Hepatocyte (in vitro differentiated cells): ENCODE measurements around the gene KCNQ1.

Source experiments
- EZH2 ChIP-seq: fragments of 200-600 bp; sonication (generic); IDR thresholded peaks from 2 replicates; pipeline ENCODE4 v1.6.1; 2016; ENCODE audit warnings: antibody characterized with exemption, mild to moderate bottlenecking, borderline replicate concordance
- TF ChIP-seq, protein P1 (sequence below): fragments of 200-600 bp; sonication (generic); IDR thresholded peaks from 2 replicates; pipeline ENCODE4 v1.5.1; 2016; ENCODE audit warnings: antibody characterized with exemption, mild to moderate bottlenecking; ENCODE audit not compliant: poor library complexity

DNA sequence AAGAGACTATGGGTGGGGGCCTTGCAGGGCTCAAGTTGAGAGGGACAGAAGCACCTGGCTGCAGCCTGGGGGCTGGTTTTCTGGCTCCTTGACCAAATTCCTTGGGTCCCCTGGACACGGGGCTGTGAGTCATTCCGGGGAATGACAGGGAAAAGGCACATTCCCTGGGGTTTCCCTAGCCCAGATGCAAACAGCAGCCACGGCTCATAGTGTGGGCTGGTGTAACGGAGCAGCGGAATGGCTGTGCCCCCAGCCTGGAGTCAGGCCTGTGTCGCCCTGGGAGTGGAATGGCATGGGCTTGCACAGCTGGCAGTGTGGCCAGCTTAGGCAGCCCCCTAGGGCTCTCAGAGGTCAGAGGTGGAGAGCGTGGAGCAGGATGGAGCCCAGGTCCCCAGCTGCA, 332.6 kb downstream of the KCNQ1 start:
- TF ChIP-seq, protein P1, sequence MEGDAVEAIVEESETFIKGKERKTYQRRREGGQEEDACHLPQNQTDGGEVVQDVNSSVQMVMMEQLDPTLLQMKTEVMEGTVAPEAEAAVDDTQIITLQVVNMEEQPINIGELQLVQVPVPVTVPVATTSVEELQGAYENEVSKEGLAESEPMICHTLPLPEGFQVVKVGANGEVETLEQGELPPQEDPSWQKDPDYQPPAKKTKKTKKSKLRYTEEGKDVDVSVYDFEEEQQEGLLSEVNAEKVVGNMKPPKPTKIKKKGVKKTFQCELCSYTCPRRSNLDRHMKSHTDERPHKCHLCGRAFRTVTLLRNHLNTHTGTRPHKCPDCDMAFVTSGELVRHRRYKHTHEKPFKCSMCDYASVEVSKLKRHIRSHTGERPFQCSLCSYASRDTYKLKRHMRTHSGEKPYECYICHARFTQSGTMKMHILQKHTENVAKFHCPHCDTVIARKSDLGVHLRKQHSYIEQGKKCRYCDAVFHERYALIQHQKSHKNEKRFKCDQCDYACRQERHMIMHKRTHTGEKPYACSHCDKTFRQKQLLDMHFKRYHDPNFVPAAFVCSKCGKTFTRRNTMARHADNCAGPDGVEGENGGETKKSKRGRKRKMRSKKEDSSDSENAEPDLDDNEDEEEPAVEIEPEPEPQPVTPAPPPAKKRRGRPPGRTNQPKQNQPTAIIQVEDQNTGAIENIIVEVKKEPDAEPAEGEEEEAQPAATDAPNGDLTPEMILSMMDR: no peak
- no peak for TF ChIP-seq EZH2
